H9 (cell line): Measurements from ENCODE around the gene STC2. TPM values are rescaled to one million over a fixed set of nuclear protein-coding genes. Genes with fewer than 3 reads are reported as not detected.
A peak's percentile ranks its signal among the peaks of the same experiment; 100 is the strongest.

Source experiments
- DNase-seq: peaks from one replicate; pipeline ENCODE4 v3.0.0-alpha.2; 2017
- H2AFZ ChIP-seq: one replicate; pipeline ENCODE4 v1.6.1; 2013; ENCODE audit warnings: mild to moderate bottlenecking, low read length, control low read depth, moderate library complexity
- H2AK5ac ChIP-seq: 2 replicates; pipeline ENCODE4 v1.6.1; 2013; ENCODE audit warnings: low read length, control low read depth, mixed read lengths; ENCODE audit not compliant: insufficient read length
- H2BK120ac ChIP-seq: one replicate; pipeline ENCODE4 v1.6.1; 2013; ENCODE audit warnings: low read depth, mild to moderate bottlenecking, low read length, control low read depth, inconsistent platforms; ENCODE audit not compliant: poor library complexity, severe bottlenecking
- H2BK12ac ChIP-seq: 2 replicates; pipeline ENCODE4 v1.6.1; 2013; ENCODE audit warnings: low read length, control low read depth, mixed read lengths, low read depth; ENCODE audit not compliant: insufficient read length
- H2BK15ac ChIP-seq: 2 replicates; pipeline ENCODE4 v1.6.1; 2013; ENCODE audit warnings: low read depth, low read length, control low read depth
- H2BK20ac ChIP-seq: one replicate; pipeline ENCODE4 v1.6.1; 2013; ENCODE audit warnings: low read depth, mild to moderate bottlenecking, low read length, control low read depth, inconsistent platforms; ENCODE audit not compliant: poor library complexity, severe bottlenecking
- H2BK5ac ChIP-seq: 2 replicates; pipeline ENCODE4 v1.6.1; 2013; ENCODE audit warnings: low read length, control low read depth, mixed read lengths; ENCODE audit not compliant: insufficient read length
- H3K14ac ChIP-seq: 2 replicates; pipeline ENCODE4 v1.6.1; 2013; ENCODE audit warnings: low read length, control low read depth; ENCODE audit not compliant: insufficient read depth
- H3K18ac ChIP-seq: 2 replicates; pipeline ENCODE4 v1.6.1; 2013; ENCODE audit warnings: low read depth, mild to moderate bottlenecking, mixed read lengths, low read length, control low read depth; ENCODE audit not compliant: insufficient read length
- H3K23ac ChIP-seq: 2 replicates; pipeline ENCODE4 v1.6.1; 2013; ENCODE audit warnings: low read length, control low read depth, mixed read lengths, low read depth; ENCODE audit not compliant: insufficient read length
- H3K23me2 ChIP-seq: 2 replicates; pipeline ENCODE4 v1.6.1; 2013; ENCODE audit warnings: low read depth, mild to moderate bottlenecking, mixed read lengths, low read length, control low read depth; ENCODE audit not compliant: insufficient read length, poor library complexity, severe bottlenecking
- H3K27ac ChIP-seq: 2 replicates; pipeline ENCODE4 v1.5.1; 2013; ENCODE audit warnings: low read length, control low read depth, mixed read lengths, low read depth; ENCODE audit not compliant: insufficient read length
- H3K27me3 ChIP-seq: 2 replicates; pipeline ENCODE4 v1.6.1; 2013; ENCODE audit warnings: low read length, control low read depth, inconsistent platforms; ENCODE audit not compliant: insufficient read depth
- H3K4ac ChIP-seq: 2 replicates; pipeline ENCODE4 v1.6.1; 2013; ENCODE audit warnings: low read depth, mild to moderate bottlenecking, control low read depth, inconsistent platforms, low read length, moderate library complexity
- H3K4me1 ChIP-seq: 2 replicates; pipeline ENCODE4 v1.6.1; 2013; ENCODE audit warnings: low read length, control low read depth, inconsistent platforms; ENCODE audit not compliant: insufficient read depth
- H3K4me2 ChIP-seq: 2 replicates; pipeline ENCODE4 v1.6.1; 2013; ENCODE audit warnings: low read length, control low read depth, mixed read lengths; ENCODE audit not compliant: insufficient read length, insufficient read depth
- H3K56ac ChIP-seq: 2 replicates; pipeline ENCODE4 v1.6.1; 2013; ENCODE audit warnings: low read depth, mild to moderate bottlenecking, mixed read lengths, low read length, control low read depth; ENCODE audit not compliant: insufficient read length
- H3K79me1 ChIP-seq: 2 replicates; pipeline ENCODE4 v1.6.1; 2013; ENCODE audit warnings: low read depth, mild to moderate bottlenecking, moderate library complexity, low read length, control low read depth, inconsistent platforms; ENCODE audit not compliant: insufficient read depth, poor library complexity, severe bottlenecking
- H3K79me2 ChIP-seq: 2 replicates; pipeline ENCODE4 v1.6.1; 2013; ENCODE audit warnings: low read length, control low read depth, inconsistent platforms; ENCODE audit not compliant: insufficient read depth
- H3K9ac ChIP-seq: 2 replicates; pipeline ENCODE4 v1.6.1; 2013; ENCODE audit warnings: low read length, control low read depth, mixed read lengths; ENCODE audit not compliant: insufficient read length; ENCODE audit errors: extremely low read depth
- H3K9me3 ChIP-seq: one replicate; pipeline ENCODE4 v1.6.1; 2013; ENCODE audit warnings: low read depth, low read length, inconsistent platforms; ENCODE audit not compliant: control insufficient read depth
- H3T11ph ChIP-seq: one replicate; pipeline ENCODE4 v1.6.1; 2013; ENCODE audit warnings: mild to moderate bottlenecking, low read length, control low read depth, inconsistent platforms
- H4K20me1 ChIP-seq: one replicate; pipeline ENCODE4 v1.6.1; 2013; ENCODE audit not compliant: control insufficient read depth, insufficient read length, insufficient read depth
- H4K5ac ChIP-seq: 2 replicates; pipeline ENCODE4 v1.6.1; 2013; ENCODE audit warnings: low read depth, mild to moderate bottlenecking, mixed read lengths, low read length, control low read depth; ENCODE audit not compliant: insufficient read length
- H4K8ac ChIP-seq: replicated peaks from 2 replicates; pipeline ENCODE4 v1.6.1; 2013; ENCODE audit warnings: low read length, control low read depth, mixed read lengths, low read depth; ENCODE audit not compliant: insufficient read length
- H4K91ac ChIP-seq: 2 replicates; pipeline ENCODE4 v1.6.1; 2013; ENCODE audit warnings: low read depth, mild to moderate bottlenecking, moderate library complexity, mixed read lengths, low read length, control low read depth; ENCODE audit not compliant: insufficient read length
- H3K27ac Mint-ChIP-seq, 3 experiments: 2 replicates in 2 of 3; 3 replicates in 1 of 3; pipeline ENCODE4 v1.8.0; 2020 to 2021; ENCODE audit warnings: mixed read lengths in 3 of 3, mild to moderate bottlenecking in 1 of 3, moderate library complexity in 1 of 3
- H3K27me3 Mint-ChIP-seq: 2 replicates; pipeline ENCODE4 v1.8.0; 2021; ENCODE audit warnings: low read depth, mild to moderate bottlenecking, moderate library complexity, mixed read lengths
- H3K36me3 Mint-ChIP-seq, 3 experiments: 2 replicates in 2 of 3; 3 replicates in 1 of 3; pipeline ENCODE4 v1.8.0; 2020 to 2021; ENCODE audit warnings: low read depth in 3 of 3, mixed read lengths in 3 of 3; ENCODE audit not compliant: insufficient read depth in 1 of 3
- H3K4me1 Mint-ChIP-seq, 2 experiments: 2 replicates each; pipeline ENCODE4 v1.8.0; 2020; ENCODE audit warnings: mixed read lengths in 2 of 2
- H3K4me3 Mint-ChIP-seq, 2 experiments: 2 replicates in 1 of 2; 3 replicates in 1 of 2; pipeline ENCODE4 v1.8.0; 2020 to 2021; ENCODE audit warnings: mild to moderate bottlenecking in 2 of 2, mixed read lengths in 2 of 2, moderate library complexity in 1 of 2
- H3K9me3 Mint-ChIP-seq, 2 experiments: 2 replicates in 1 of 2; 3 replicates in 1 of 2; pipeline ENCODE4 v1.8.0; 2020; ENCODE audit warnings: mild to moderate bottlenecking in 2 of 2, mixed read lengths in 2 of 2, moderate library complexity in 1 of 2
- WGBS: extraction: QIAGEN DNeasy Blood & Tissue Kit; methylation state at CpG from one replicate; pipeline ENCODE4 v1.1.7; 2013; ENCODE audit warnings: missing lambda C conversion rate, low lambda C conversion rate, mixed read lengths; ENCODE audit not compliant: insufficient read length; ENCODE audit errors: extremely low coverage; 5-methylcytosine and 5-hydroxymethylcytosine counted together
- total RNA-seq: library from RNA; stranded (reverse); gene quantifications from 2 replicates; pipeline ENCODE4 v1.2.1, GENCODE V29; 2021
- TF ChIP-seq, protein P1 (sequence below): fragments of 200-600 bp; sonication (generic); conservative IDR thresholded peaks from 3 replicates; pipeline ENCODE4 v1.8.0; 2021; ENCODE audit warnings: antibody characterized with exemption, mild to moderate bottlenecking

STC2 gene
- total RNA-seq, 1 experiment from 2014 or later, result 77.7 TPM

DNA sequence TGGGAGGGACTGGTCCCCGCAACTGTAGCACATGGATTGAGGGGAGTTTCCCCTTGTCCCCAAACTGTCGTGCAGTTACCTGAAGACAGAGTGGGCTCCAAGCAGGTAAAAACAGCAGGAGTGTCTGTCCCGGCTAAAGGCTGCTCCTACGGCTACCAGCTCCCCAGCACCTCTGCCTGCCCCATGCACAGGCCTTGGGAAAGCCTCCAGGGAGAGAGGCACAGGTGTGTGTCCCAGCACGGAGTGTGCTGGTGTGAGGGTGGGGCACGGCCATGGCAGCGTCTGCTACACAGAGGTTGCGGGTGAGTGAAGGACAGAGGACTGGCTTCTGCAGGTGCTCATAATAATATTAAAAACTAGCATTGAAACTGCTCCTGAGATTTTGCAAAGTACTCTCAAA, 30.4 kb downstream of the STC2 start:
- H4K8ac ChIP-seq, result no peak overlapping the region
- DNase-seq, result no peak
- H3K27ac ChIP-seq, result no peak overlapping the region
- no peaks in the 10 kb centered on the region for H3K9me3 ChIP-seq
- H3K4me1 ChIP-seq, result no peaks in the 10 kb centered on the region; the same call in 1 of the 2 replicates
- no CpG with 5 or more reads among the region's 8 CpGs for WGBS
- H3K79me2 ChIP-seq, result no peaks in the 10 kb centered on the region
- H3K4ac ChIP-seq, result no peak overlapping the region
- H3K27me3 Mint-ChIP-seq, result peaks cover 28% of the 10 kb centered on the region
- no peak overlapping the region for H3K18ac ChIP-seq
- no peak overlapping the region for H3K9ac ChIP-seq
- no peaks in the 10 kb centered on the region for H3K9me3 Mint-ChIP-seq
- H2BK12ac ChIP-seq, result no peak overlapping the region
- H2BK5ac ChIP-seq, result no peak overlapping the region
- H3K23me2 ChIP-seq, result no peaks in the 10 kb centered on the region
- H4K5ac ChIP-seq, result no peak overlapping the region
- no peak overlapping the region for H3K4me2 ChIP-seq
- H2BK20ac ChIP-seq, result no peak overlapping the region
- no peaks in the 10 kb centered on the region; a peak in 1 of 7 replicates for H3K36me3 Mint-ChIP-seq
- H4K91ac ChIP-seq, result no peak overlapping the region
- no peak overlapping the region for H2BK15ac ChIP-seq
- H4K20me1 ChIP-seq, result no peaks in the 10 kb centered on the region
- H3K4me3 Mint-ChIP-seq, result no peak overlapping the region
- H3K27ac Mint-ChIP-seq, result peak overlapping the region in 1 of 3 experiments; percentile 64; a peak in 2 of 7 replicates
- TF ChIP-seq, protein P1, sequence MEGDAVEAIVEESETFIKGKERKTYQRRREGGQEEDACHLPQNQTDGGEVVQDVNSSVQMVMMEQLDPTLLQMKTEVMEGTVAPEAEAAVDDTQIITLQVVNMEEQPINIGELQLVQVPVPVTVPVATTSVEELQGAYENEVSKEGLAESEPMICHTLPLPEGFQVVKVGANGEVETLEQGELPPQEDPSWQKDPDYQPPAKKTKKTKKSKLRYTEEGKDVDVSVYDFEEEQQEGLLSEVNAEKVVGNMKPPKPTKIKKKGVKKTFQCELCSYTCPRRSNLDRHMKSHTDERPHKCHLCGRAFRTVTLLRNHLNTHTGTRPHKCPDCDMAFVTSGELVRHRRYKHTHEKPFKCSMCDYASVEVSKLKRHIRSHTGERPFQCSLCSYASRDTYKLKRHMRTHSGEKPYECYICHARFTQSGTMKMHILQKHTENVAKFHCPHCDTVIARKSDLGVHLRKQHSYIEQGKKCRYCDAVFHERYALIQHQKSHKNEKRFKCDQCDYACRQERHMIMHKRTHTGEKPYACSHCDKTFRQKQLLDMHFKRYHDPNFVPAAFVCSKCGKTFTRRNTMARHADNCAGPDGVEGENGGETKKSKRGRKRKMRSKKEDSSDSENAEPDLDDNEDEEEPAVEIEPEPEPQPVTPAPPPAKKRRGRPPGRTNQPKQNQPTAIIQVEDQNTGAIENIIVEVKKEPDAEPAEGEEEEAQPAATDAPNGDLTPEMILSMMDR, result no peak
- H3K27me3 ChIP-seq, result no peaks in the 10 kb centered on the region
- peaks cover 54 to 55% of the 10 kb centered on the region in 2 experiments for H3K4me1 Mint-ChIP-seq
- H3K79me1 ChIP-seq, result no peaks in the 10 kb centered on the region
- no peak overlapping the region for H2AFZ ChIP-seq
- H3K56ac ChIP-seq, result no peak overlapping the region
- H2AK5ac ChIP-seq, result no peak overlapping the region
- no peak overlapping the region for H2BK120ac ChIP-seq
- H3T11ph ChIP-seq, result no peak overlapping the region
- H3K14ac ChIP-seq, result no peak overlapping the region
- no peak overlapping the region for H3K23ac ChIP-seq
